Mesendoderm (in vitro differentiated cells): ENCODE measurements around the gene LRRFIP1.

ENCODE experiments used
- DNase-seq: peaks from one replicate; pipeline ENCODE4 v3.0.0; 2013
- H2AK5ac ChIP-seq: 2 replicates; pipeline ENCODE4 v1.6.1; 2013; ENCODE audit warnings: low read length, inconsistent platforms
- H2BK120ac ChIP-seq: 2 replicates; pipeline ENCODE4 v1.6.1; 2013; ENCODE audit warnings: low read depth, mild to moderate bottlenecking, low read length, moderate library complexity, mixed read lengths
- H2BK15ac ChIP-seq: replicated peaks from 2 replicates; pipeline ENCODE4 v1.6.1; 2013; ENCODE audit warnings: low read depth, mild to moderate bottlenecking, moderate library complexity
- H2BK5ac ChIP-seq: 2 replicates; pipeline ENCODE4 v1.6.1; 2013; ENCODE audit warnings: low read length, inconsistent platforms
- H3K18ac ChIP-seq: 2 replicates; pipeline ENCODE4 v1.6.1; 2013; ENCODE audit warnings: mild to moderate bottlenecking, low read length, mixed read lengths
- H3K23ac ChIP-seq: one replicate; pipeline ENCODE4 v1.6.1; 2013; ENCODE audit warnings: low read length
- H3K27ac ChIP-seq: 2 replicates; pipeline ENCODE4 v1.5.1; 2013; ENCODE audit warnings: low read depth, mild to moderate bottlenecking, inconsistent platforms, low read length, moderate library complexity
- H3K27me3 ChIP-seq: 2 replicates; pipeline ENCODE4 v1.6.1; 2013; ENCODE audit warnings: low read length, control low read depth, mild to moderate bottlenecking, inconsistent platforms; ENCODE audit not compliant: insufficient read depth, poor library complexity
- H3K36me3 ChIP-seq: 2 replicates; pipeline ENCODE4 v1.6.1; 2013; ENCODE audit warnings: low read length, inconsistent platforms; ENCODE audit not compliant: control insufficient read depth, insufficient read depth
- H3K4ac ChIP-seq: one replicate; pipeline ENCODE4 v1.6.1; 2013; ENCODE audit warnings: low read depth, mild to moderate bottlenecking, low read length, moderate library complexity
- H3K4me1 ChIP-seq: 2 replicates; pipeline ENCODE4 v1.6.1; 2013; ENCODE audit warnings: low read depth, low read length, inconsistent platforms; ENCODE audit not compliant: control insufficient read depth
- H3K4me2 ChIP-seq: 2 replicates; pipeline ENCODE4 v1.6.1; 2013; ENCODE audit warnings: low read length
- H3K4me3 ChIP-seq: 2 replicates; pipeline ENCODE4 v1.5.1; 2013; ENCODE audit warnings: mild to moderate bottlenecking, low read length
- H3K56ac ChIP-seq: one replicate; pipeline ENCODE4 v1.6.1; 2013; ENCODE audit warnings: low read length
- H3K79me1 ChIP-seq: 2 replicates; pipeline ENCODE4 v1.6.1; 2013; ENCODE audit warnings: low read length, inconsistent platforms
- H3K79me2 ChIP-seq: 2 replicates; pipeline ENCODE4 v1.6.1; 2013; ENCODE audit warnings: mild to moderate bottlenecking, low read length; ENCODE audit not compliant: control insufficient read depth, insufficient read depth
- H3K9ac ChIP-seq: 2 replicates; pipeline ENCODE4 v1.6.1; 2013; ENCODE audit warnings: low read length, inconsistent platforms
- H4K5ac ChIP-seq: one replicate; pipeline ENCODE4 v1.6.1; 2013; ENCODE audit warnings: low read length
- H4K8ac ChIP-seq: one replicate; pipeline ENCODE4 v1.6.1; 2013; ENCODE audit warnings: low read depth, mild to moderate bottlenecking, control low read depth, low read length, moderate library complexity
- WGBS: extraction: QIAGEN DNeasy Blood & Tissue Kit; methylation state at CpG from one replicate; pipeline ENCODE4 v1.1.7; 2013; ENCODE audit warnings: low lambda C conversion rate, missing lambda C conversion rate; ENCODE audit not compliant: insufficient coverage; ENCODE audit errors: extremely low coverage; 5-methylcytosine and 5-hydroxymethylcytosine counted together

LRRFIP1 gene

GRCh38 chr2:237614151-237614720, 13.2 kb upstream of the LRRFIP1 start:
- Histone ChIP-seq H3K4ac (peak overlapping the region; percentile 85), H2BK120ac (peak overlapping the region; percentile 83), H3K4me2 (no peak overlapping the region), H3K79me2 (no peaks in the 10 kb centered on the region), H3K79me1 (no peaks in the 10 kb centered on the region), H3K36me3 (no peaks in the 10 kb centered on the region), H4K8ac (peak overlapping the region; percentile 98), H3K27ac (peak overlapping the region; percentile 93), H3K23ac (no peak overlapping the region), H2BK15ac (no peak overlapping the region), H3K9ac (no peak overlapping the region), H3K56ac (peak overlapping the region; percentile 77), H2AK5ac (no peak overlapping the region), H3K4me3 (no peak overlapping the region), H2BK5ac (peak overlapping the region; percentile 86), H3K18ac (peak overlapping the region; percentile 95), H4K5ac (no peak overlapping the region), H3K27me3 (no peaks in the 10 kb centered on the region), H3K4me1 (peaks cover 29% of the 10 kb centered on the region)
- WGBS: no CpG with 5 or more reads among the region's 9 CpGs
- peak; percentile 100 for DNase-seq

DNA sequence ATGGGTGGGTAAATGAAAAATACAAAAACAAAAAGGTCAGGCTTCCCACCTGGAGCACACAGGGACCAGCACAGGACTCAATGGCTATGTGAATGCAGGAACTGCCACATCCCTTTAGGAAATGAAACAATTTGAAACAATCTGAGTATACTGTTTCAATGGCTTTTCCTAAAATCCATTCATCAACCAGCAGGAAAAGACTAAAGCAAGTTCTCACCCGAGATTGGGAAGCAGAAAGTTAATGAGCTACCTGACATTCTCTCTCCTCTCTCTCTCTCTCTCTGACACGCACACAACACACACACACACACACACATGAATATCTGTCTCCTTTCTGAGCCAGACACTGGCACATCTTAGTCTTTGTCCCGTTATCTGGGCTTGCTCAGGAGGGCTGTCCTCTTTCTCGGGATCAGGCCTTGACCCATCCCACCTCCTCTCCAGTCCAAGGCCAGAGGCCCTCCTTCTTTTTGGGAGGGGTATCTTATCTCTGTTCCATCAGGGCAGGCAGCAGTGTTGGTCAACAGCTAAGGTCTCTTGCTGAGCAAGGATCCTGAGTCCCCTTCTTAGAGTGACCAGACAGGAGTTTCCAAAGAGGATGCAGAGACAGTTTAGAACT, 11.6 kb upstream of the LRRFIP1 start:
- no peaks in the 10 kb centered on the region for H3K27me3 ChIP-seq
- peak overlapping the region; percentile 76 for H3K56ac ChIP-seq
- peak overlapping the region; percentile 99 for H3K4ac ChIP-seq
- peak overlapping the region; percentile 56 for H2BK5ac ChIP-seq
- no peak overlapping the region for H3K23ac ChIP-seq
- H3K18ac ChIP-seq: peak overlapping the region; percentile 95
- H4K8ac ChIP-seq: no peak overlapping the region
- no peaks in the 10 kb centered on the region for H3K36me3 ChIP-seq
- no peak overlapping the region for H3K9ac ChIP-seq
- H4K5ac ChIP-seq: no peak overlapping the region
- H2BK120ac ChIP-seq: peak overlapping the region; percentile 83
- no CpG with 5 or more reads among the region's 4 CpGs for WGBS
- no peak overlapping the region for H3K4me2 ChIP-seq
- H2AK5ac ChIP-seq: peak overlapping the region; percentile 71
- no peaks in the 10 kb centered on the region for H3K79me1 ChIP-seq
- peaks cover 29% of the 10 kb centered on the region for H3K4me1 ChIP-seq
- H3K79me2 ChIP-seq: no peaks in the 10 kb centered on the region
- no peak overlapping the region for H2BK15ac ChIP-seq
- DNase-seq: no peak
- no peak overlapping the region for H3K4me3 ChIP-seq
- H3K27ac ChIP-seq: peak overlapping the region; percentile 93

DNA sequence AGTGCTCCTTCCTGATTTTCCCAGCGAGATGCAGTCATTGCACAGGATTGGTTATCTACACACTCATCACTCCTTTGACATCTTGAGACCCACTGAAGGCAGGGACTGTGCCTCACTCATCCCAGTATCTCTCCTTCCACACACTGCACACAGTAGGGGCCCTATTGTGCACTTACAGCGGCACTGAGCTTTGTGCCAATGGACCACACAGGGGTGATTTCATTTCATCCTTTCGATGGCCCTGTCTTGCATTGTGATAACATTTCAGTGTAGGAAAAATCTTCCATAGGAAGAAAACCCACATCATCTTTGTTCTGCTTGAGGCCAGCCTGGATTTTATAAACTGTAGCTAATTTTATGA, 11.0 kb upstream of the LRRFIP1 start:
- H3K27ac ChIP-seq: no peak overlapping the region
- no peaks in the 10 kb centered on the region for H3K36me3 ChIP-seq
- H3K4me1 ChIP-seq: peaks cover 29% of the 10 kb centered on the region
- no peak overlapping the region for H3K23ac ChIP-seq
- H4K5ac ChIP-seq: no peak overlapping the region
- no CpG with 5 or more reads among the region's 3 CpGs for WGBS
- H3K4me3 ChIP-seq: no peak overlapping the region
- no peak overlapping the region for H3K56ac ChIP-seq
- no peaks in the 10 kb centered on the region for H3K79me2 ChIP-seq
- H3K4me2 ChIP-seq: no peak overlapping the region
- no peak overlapping the region for H4K8ac ChIP-seq
- H3K18ac ChIP-seq: no peak overlapping the region
- no peak overlapping the region for H2BK15ac ChIP-seq
- no peak overlapping the region for H3K9ac ChIP-seq
- H2AK5ac ChIP-seq: no peak overlapping the region
- H3K4ac ChIP-seq: no peak overlapping the region
- peak overlapping the region; percentile 19 for H2BK5ac ChIP-seq
- no peaks in the 10 kb centered on the region for H3K79me1 ChIP-seq
- DNase-seq: no peak
- H3K27me3 ChIP-seq: no peaks in the 10 kb centered on the region
- no peak overlapping the region for H2BK120ac ChIP-seq

- Histone ChIP-seq H3K23ac (no peak overlapping the region), H3K36me3 (no peaks in the 10 kb centered on the region), H2BK5ac (no peak overlapping the region), H3K79me2 (no peaks in the 10 kb centered on the region), H3K4me1 (peaks cover 29% of the 10 kb centered on the region), H4K5ac (no peak overlapping the region), H3K79me1 (no peaks in the 10 kb centered on the region), H3K27me3 (no peaks in the 10 kb centered on the region), H4K8ac (no peak overlapping the region), H3K27ac (no peak overlapping the region), H2AK5ac (no peak overlapping the region), H3K9ac (no peak overlapping the region), H3K56ac (peak overlapping the region; percentile 0), H2BK120ac (no peak overlapping the region), H3K4me2 (no peak overlapping the region), H3K4me3 (no peak overlapping the region), H3K4ac (peak overlapping the region; percentile 63), H3K18ac (no peak overlapping the region), H2BK15ac (no peak overlapping the region)
- no CpG with 5 or more reads among the region's 15 CpGs for WGBS
- no peak for DNase-seq
Measured at GRCh38 chr2:237616734-237617586, 10.4 kb upstream of the LRRFIP1 start.

DNA sequence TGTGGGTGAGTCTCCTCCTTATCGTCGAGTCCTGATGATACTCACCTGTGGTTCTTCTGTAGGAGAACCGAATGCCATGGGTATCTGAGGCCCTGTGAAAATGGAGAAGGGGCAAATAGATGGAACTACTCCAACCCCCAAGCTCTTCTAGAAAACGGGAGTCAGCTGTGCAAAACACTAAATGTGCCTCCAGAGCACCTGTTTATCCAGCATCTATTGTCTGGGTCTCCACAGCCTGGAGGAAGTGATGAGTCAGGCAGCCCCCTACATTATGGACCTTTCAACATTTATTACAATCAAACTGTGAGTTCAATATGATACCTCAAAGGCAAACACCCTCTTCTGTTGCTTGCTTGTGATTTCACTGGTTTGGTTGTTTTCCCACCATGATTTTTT, 9.8 kb upstream of the LRRFIP1 start:
- H3K4me3 ChIP-seq: no peak overlapping the region
- WGBS: no CpG with 5 or more reads among the region's 4 CpGs
- no peak overlapping the region for H3K9ac ChIP-seq
- H4K5ac ChIP-seq: no peak overlapping the region
- no peaks in the 10 kb centered on the region for H3K36me3 ChIP-seq
- H3K27me3 ChIP-seq: no peaks in the 10 kb centered on the region
- H3K79me2 ChIP-seq: no peaks in the 10 kb centered on the region
- no peaks in the 10 kb centered on the region for H3K79me1 ChIP-seq
- H3K23ac ChIP-seq: no peak overlapping the region
- DNase-seq: no peak
- H3K27ac ChIP-seq: no peak overlapping the region
- no peak overlapping the region for H3K18ac ChIP-seq
- H3K4me2 ChIP-seq: no peak overlapping the region
- no peak overlapping the region for H2BK5ac ChIP-seq
- peaks cover 27% of the 10 kb centered on the region for H3K4me1 ChIP-seq
- H3K56ac ChIP-seq: peak overlapping the region; percentile 0
- no peak overlapping the region for H2AK5ac ChIP-seq
- no peak overlapping the region for H2BK15ac ChIP-seq
- H3K4ac ChIP-seq: no peak overlapping the region
- H2BK120ac ChIP-seq: no peak overlapping the region
- H4K8ac ChIP-seq: no peak overlapping the region
